CD4-positive, CD25-positive, alpha-beta regulatory T cell (primary cell): ENCODE measurements around the gene TIAM2. TPM values are rescaled to one million over a fixed set of nuclear protein-coding genes. Genes with fewer than 3 reads are reported as not detected.

Experiments
- ATAC-seq, 2 donors: fragments of 150-1000 bp; cut with Tn5 transposase; one replicate each; pipeline ENCODE4 v1.10.0; 2021; ENCODE audit warnings: low read depth in 2 of 2, moderate number of reproducible peaks in 2 of 2, moderate library complexity in 1 of 2
- DNase-seq, 3 donors: peaks; one replicate each; pipeline versions ENCODE4 v3.0.0 to v3.0.0-alpha.2; 2012 to 2022; ENCODE audit warnings: mixed read lengths in 1 of 3
- H3K27ac ChIP-seq: one replicate; pipeline ENCODE4 v1.7.0; 2013; ENCODE audit warnings: mild to moderate bottlenecking, low read length; ENCODE audit not compliant: insufficient read depth, poor library complexity, severe bottlenecking
- H3K27me3 ChIP-seq: one replicate; pipeline ENCODE4 v1.7.0; 2013; ENCODE audit warnings: low read length; ENCODE audit not compliant: control insufficient read depth, insufficient read depth
- H3K36me3 ChIP-seq: one replicate; pipeline ENCODE4 v1.7.0; 2013; ENCODE audit warnings: mild to moderate bottlenecking, low read length, moderate library complexity; ENCODE audit not compliant: control insufficient read depth, insufficient read depth
- H3K4me1 ChIP-seq: 2 replicates; pipeline ENCODE4 v1.7.0; 2013; ENCODE audit warnings: mild to moderate bottlenecking, low read length; ENCODE audit not compliant: insufficient read depth, control insufficient read depth, poor library complexity, severe bottlenecking
- H3K4me3 ChIP-seq: one replicate; pipeline ENCODE4 v1.7.0; 2013; ENCODE audit warnings: low read depth, mild to moderate bottlenecking, low read length, moderate library complexity
- H3K9me3 ChIP-seq, 2 experiments: 1 replicate in 1 of 2; 2 replicates in 1 of 2; pipeline ENCODE4 v1.7.0; 2013; ENCODE audit warnings: low read length in 2 of 2, mild to moderate bottlenecking in 1 of 2, moderate library complexity in 1 of 2; ENCODE audit not compliant: control insufficient read depth in 2 of 2
- H3K27ac Mint-ChIP-seq, 3 donors: one replicate each; pipeline ENCODE4 v1.8.0; 2020 to 2022; ENCODE audit warnings: mild to moderate bottlenecking in 3 of 3, mixed read lengths in 3 of 3, moderate library complexity in 2 of 3
- H3K27me3 Mint-ChIP-seq: one replicate; pipeline ENCODE4 v1.8.0; 2022; ENCODE audit warnings: mild to moderate bottlenecking, mixed read lengths
- H3K36me3 Mint-ChIP-seq: one replicate; pipeline ENCODE4 v1.8.0; 2020; ENCODE audit warnings: mixed read lengths
- H3K4me1 Mint-ChIP-seq, 4 donors: one replicate each; pipeline ENCODE4 v1.8.0; 2020 to 2022; ENCODE audit warnings: mixed read lengths in 4 of 4, mild to moderate bottlenecking in 1 of 4
- H3K4me3 Mint-ChIP-seq, 4 donors: one replicate each; pipeline ENCODE4 v1.8.0; 2020 to 2022; ENCODE audit warnings: mild to moderate bottlenecking in 4 of 4, mixed read lengths in 4 of 4, moderate library complexity in 3 of 4
- H3K9me3 Mint-ChIP-seq, 7 donors: one replicate each; pipeline ENCODE4 v1.8.0; 2020 to 2022; ENCODE audit warnings: mixed read lengths in 7 of 7, mild to moderate bottlenecking in 3 of 7, moderate library complexity in 2 of 7
- polyA plus RNA-seq, 4 donors: library from polyadenylated mRNA; unstranded; fragments of 300-500 nt; fragmentation: Illumina TruSeq; gene quantifications; one replicate each; pipeline ENCODE4 v1.2.3, GENCODE V29; 2021
- total RNA-seq: library from RNA; stranded (reverse); gene quantifications from one replicate; pipeline ENCODE4 v1.2.3, GENCODE V29; 2022

Gene TIAM2
- total and polyA plus RNA-seq, 5 donors from 2014 or later = 0.66 to 5.9 (median 1.3) TPM

DNA sequence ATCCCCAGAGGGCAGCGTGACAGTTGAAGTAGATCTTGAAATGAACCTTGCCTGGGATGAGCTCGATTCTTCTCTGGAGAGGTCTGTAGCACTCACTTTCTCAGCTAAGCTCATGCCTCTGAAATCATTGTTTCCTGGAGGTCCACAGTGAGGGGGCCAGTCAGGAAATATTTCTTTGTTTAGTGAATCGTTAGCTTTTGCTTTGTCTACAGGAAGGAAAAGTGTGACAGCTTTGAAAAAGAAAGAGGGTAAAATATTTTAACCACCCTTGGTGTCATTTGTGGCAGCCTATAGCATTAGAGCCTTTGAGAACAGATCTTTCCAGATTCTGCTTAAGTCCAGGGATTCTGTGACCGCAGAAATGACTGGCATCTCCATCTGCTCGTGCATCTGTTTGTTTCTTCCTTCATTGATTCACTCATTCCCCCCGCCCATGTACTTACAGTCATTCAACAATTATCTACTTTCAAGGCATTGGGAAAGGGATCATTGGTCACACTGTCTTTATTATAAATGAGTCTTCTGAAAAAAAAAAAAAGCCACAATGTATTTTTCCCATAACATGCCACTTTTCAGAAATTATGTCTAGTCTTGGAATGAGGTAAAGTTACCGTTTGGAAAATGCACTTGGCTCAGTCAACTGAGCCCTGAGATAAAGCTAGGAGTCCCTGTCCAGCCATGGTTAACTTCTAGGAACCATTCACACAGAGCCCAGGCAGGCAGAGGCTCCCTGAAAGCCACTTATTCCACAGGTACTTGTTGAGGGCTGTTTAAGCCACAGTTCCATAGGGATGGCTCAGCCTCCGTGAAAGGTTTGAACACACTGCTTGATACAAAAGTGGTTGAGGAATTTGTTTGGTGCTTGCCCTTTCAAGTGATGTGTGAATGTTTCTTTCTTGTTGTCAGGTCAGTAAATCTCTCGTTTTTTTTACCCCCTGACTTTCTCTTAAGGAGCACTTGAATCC, 86.0 kb downstream of the TIAM2 start:
- H3K27me3 Mint-ChIP-seq = no peaks in the 10 kb centered on the region
- no peaks in the 10 kb centered on the region for H3K9me3 ChIP-seq
- H3K9me3 Mint-ChIP-seq = no peaks in the 10 kb centered on the region
- no peak overlapping the region for H3K4me3 ChIP-seq
- no peaks in the 10 kb centered on the region for H3K36me3 ChIP-seq
- peak overlapping the region in 1 of 3 donors; percentile 16 for H3K27ac Mint-ChIP-seq
- no peaks in the 10 kb centered on the region for H3K4me1 ChIP-seq
- no peak overlapping the region for H3K4me3 Mint-ChIP-seq
- H3K27me3 ChIP-seq = no peaks in the 10 kb centered on the region
- no peaks in the 10 kb centered on the region for H3K36me3 Mint-ChIP-seq
- no peak overlapping the region for H3K27ac ChIP-seq
- no peak for DNase-seq
- no peak for ATAC-seq
- peaks cover 0 to 6% (median 2%) of the 10 kb centered on the region in 4 donors for H3K4me1 Mint-ChIP-seq

DNA sequence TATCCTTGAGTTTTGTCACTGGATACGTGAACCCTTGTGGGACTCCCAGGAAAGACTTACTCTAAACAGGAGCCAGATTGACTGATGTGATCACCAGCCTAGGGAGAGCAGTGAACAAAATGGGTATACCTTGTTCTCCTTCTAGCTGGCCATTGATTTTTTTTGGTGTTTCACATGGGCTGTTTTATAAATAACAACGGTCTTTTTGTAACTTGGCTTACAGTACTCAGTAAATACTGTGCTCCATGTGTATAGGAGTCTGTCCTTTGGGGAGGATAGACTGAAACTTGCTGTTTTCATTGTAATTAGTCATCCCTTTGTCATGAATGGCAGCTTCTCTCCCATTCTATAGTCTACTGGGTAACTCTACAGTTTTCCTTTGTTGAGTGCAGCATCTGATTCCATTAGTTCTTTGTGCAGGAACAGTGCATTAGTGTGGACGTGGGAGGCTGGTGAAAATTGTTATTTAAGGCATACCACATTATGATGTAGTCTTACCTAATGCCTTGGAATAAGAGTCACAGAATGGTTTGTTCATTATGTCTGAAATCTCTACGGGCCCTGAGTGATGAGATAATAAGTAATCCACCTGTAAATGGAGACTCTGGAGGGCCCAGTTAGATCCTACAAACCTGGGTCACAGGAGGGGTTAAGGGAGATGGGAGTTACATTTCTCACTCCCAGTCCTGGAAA, 89.5 kb downstream of the TIAM2 start:
- Mint-ChIP-seq H3K4me3 (no peak overlapping the region), H3K9me3 (peaks cover 0 to 3% (median 0%) of the 10 kb centered on the region in 7 donors), H3K4me1 (peaks cover 0 to 5% (median 3%) of the 10 kb centered on the region in 4 donors), H3K27me3 (no peaks in the 10 kb centered on the region), H3K36me3 (no peaks in the 10 kb centered on the region), H3K27ac (no peak overlapping the region)
- Histone ChIP-seq H3K36me3 (no peaks in the 10 kb centered on the region), H3K4me3 (no peak overlapping the region), H3K9me3 (no peaks in the 10 kb centered on the region), H3K27ac (no peak overlapping the region), H3K4me1 (no peaks in the 10 kb centered on the region), H3K27me3 (no peaks in the 10 kb centered on the region)
- DNase-seq (no peak), ATAC-seq (no peak)

DNA sequence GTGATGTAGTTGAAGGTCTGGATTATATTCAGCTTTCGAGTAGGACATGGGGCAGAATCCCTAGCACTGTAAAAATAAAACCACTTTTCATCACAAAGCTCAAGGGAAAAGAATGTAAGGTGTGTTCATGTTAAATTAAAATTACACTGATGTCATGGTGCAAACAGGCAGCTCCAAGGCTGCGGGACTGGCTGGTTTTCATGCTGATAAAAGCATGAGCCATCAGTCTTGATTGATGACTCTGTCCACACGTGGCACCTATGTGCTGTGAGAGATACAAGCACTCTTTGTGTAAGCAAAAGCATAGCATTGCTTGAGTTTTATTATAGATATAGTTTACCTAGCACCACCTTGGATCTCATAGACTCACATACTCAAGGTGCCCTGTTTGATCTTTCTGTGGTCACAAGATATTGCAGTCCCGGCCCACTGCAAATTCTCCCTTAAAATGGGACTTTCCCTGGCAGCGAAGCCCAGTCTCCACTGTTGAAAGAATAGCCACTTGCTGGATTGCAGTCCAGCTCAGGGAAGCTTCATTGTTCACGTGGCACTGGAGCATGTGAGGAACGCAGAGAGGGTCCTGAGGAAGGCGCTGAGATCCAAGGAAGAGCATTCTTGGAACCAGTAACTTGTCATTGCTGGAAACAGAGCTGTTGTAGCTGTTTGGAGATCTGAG, 90.6 kb downstream of the TIAM2 start:
- H3K9me3 ChIP-seq = no peaks in the 10 kb centered on the region
- H3K36me3 ChIP-seq = no peaks in the 10 kb centered on the region
- DNase-seq (no peak), ATAC-seq (no peak)
- H3K4me1 Mint-ChIP-seq = peaks cover 0 to 5% (median 0%) of the 10 kb centered on the region in 4 donors
- no peaks in the 10 kb centered on the region for H3K36me3 Mint-ChIP-seq
- no peak overlapping the region for H3K27ac ChIP-seq
- H3K4me1 ChIP-seq = no peaks in the 10 kb centered on the region
- H3K27ac Mint-ChIP-seq = no peak overlapping the region
- H3K27me3 Mint-ChIP-seq = no peaks in the 10 kb centered on the region
- no peaks in the 10 kb centered on the region for H3K27me3 ChIP-seq
- no peak overlapping the region for H3K4me3 ChIP-seq
- H3K9me3 Mint-ChIP-seq = peaks cover 0 to 3% (median 0%) of the 10 kb centered on the region in 7 donors
- H3K4me3 Mint-ChIP-seq = no peak overlapping the region

DNA sequence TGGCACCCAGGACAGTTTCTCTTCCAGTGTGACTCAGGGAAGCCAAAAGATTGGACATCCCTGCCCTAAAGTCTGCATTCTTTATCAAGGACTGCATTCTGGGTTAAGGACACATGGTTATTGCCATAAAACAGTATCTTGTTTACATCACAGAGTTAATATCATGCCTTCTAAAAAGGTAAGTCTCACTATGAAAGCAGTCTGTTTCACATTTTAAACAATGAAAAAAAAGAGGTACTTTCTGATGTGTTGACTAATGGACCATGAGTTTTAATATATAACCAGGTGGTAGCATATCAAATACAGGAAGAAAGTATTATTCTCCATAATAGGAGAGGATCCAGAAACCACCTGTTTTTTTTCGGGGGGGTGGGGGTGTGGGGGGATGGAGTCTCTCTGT, 93.7 kb downstream of the TIAM2 start:
- Mint-ChIP-seq H3K9me3 (peaks cover 0 to 3% (median 0%) of the 10 kb centered on the region in 7 donors), H3K27ac (no peak overlapping the region), H3K27me3 (no peaks in the 10 kb centered on the region), H3K4me3 (no peak overlapping the region), H3K4me1 (peaks cover 0 to 5% (median under 1%) of the 10 kb centered on the region in 4 donors), H3K36me3 (no peaks in the 10 kb centered on the region)
- Histone ChIP-seq H3K4me1 (no peaks in the 10 kb centered on the region), H3K9me3 (no peaks in the 10 kb centered on the region), H3K27me3 (no peaks in the 10 kb centered on the region), H3K4me3 (no peak overlapping the region), H3K27ac (no peak overlapping the region), H3K36me3 (no peaks in the 10 kb centered on the region)
- no peak for ATAC-seq
- no peak for DNase-seq

DNA sequence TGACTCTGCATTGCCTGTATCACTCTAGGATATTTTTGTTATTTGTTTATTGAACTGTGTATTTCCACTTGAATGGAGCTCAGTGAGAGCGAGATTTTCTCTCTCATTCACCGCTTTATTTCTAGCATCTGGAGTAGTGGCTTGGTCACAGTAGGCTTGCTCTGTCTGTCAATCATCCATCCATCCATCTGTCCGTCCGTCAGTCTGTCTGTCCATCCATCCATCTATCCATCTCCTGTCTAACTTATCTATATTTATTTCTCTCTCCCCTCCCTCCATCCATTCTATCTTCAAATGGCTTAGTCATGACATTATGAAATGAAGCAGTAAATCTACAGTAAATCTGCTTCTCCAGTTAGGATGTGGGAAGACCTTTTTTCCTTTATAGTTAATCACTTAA, 94.6 kb downstream of the TIAM2 start:
- Histone ChIP-seq H3K27ac (no peak overlapping the region), H3K9me3 (no peaks in the 10 kb centered on the region), H3K27me3 (no peaks in the 10 kb centered on the region), H3K4me3 (no peak overlapping the region), H3K4me1 (no peaks in the 10 kb centered on the region), H3K36me3 (no peaks in the 10 kb centered on the region)
- ATAC-seq (no peak), DNase-seq (no peak)
- no peaks in the 10 kb centered on the region for H3K36me3 Mint-ChIP-seq
- H3K4me1 Mint-ChIP-seq = peaks cover 0 to 5% (median under 1%) of the 10 kb centered on the region in 4 donors
- no peak overlapping the region for H3K4me3 Mint-ChIP-seq
- no peak overlapping the region for H3K27ac Mint-ChIP-seq
- no peaks in the 10 kb centered on the region for H3K27me3 Mint-ChIP-seq
- peaks cover 0 to 3% (median 0%) of the 10 kb centered on the region in 7 donors for H3K9me3 Mint-ChIP-seq

DNA sequence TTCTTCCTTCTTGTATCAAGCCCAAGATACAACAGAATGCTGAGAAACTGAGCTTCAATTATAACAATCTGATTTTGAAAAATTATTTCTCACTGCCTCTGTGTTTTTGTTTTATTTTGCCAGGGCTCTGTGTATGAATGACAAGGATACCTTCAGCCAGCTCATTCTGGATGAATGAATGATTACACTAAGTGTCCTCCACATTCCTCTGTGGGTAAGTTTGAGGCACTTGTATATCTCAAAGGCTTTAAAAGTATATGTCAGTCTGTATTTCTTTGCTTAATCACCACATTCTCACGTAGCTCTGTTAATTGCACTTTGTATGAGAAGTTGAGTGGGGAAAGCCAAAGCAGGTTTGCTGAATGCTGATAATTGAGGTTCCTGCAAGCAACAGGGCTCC, 95.1 kb downstream of the TIAM2 start:
- Mint-ChIP-seq H3K36me3 (no peaks in the 10 kb centered on the region), H3K27ac (no peak overlapping the region), H3K4me3 (no peak overlapping the region), H3K4me1 (peaks cover 0 to 5% (median under 1%) of the 10 kb centered on the region in 4 donors), H3K9me3 (peaks cover 0 to 3% (median 0%) of the 10 kb centered on the region in 7 donors), H3K27me3 (no peaks in the 10 kb centered on the region)
- ATAC-seq (no peak), DNase-seq (no peak)
- Histone ChIP-seq H3K4me1 (no peaks in the 10 kb centered on the region), H3K36me3 (no peaks in the 10 kb centered on the region), H3K27me3 (no peaks in the 10 kb centered on the region), H3K9me3 (no peaks in the 10 kb centered on the region), H3K27ac (no peak overlapping the region), H3K4me3 (no peak overlapping the region)

DNA sequence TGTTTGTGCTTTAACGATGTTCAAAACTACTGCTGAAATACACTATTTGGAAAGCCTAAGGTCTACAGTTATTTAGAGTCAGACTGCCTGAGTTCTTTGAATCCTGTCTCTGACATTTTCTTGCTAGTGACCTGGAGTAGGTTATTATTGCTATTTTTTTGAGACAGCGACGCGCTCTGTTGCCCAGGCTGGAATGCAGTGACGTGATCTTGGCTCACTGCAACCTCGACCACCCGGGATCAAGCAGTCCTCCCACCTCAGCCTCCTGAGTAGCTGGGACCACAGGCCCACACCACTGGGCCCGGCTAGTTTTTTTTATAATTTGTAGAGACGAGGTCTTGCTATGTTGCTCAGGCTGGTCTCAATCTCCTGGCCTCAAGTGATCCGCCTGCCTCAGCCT, 96.6 kb downstream of the TIAM2 start:
- DNase-seq = no peak
- no peak overlapping the region for H3K27ac ChIP-seq
- no peak overlapping the region for H3K4me3 ChIP-seq
- no peak overlapping the region for H3K4me3 Mint-ChIP-seq
- H3K27me3 ChIP-seq = no peaks in the 10 kb centered on the region
- peaks cover 0 to 3% (median under 1%) of the 10 kb centered on the region in 4 donors for H3K4me1 Mint-ChIP-seq
- H3K9me3 ChIP-seq = no peaks in the 10 kb centered on the region
- H3K4me1 ChIP-seq = no peaks in the 10 kb centered on the region
- H3K27me3 Mint-ChIP-seq = no peaks in the 10 kb centered on the region
- ATAC-seq = no peak
- H3K27ac Mint-ChIP-seq = no peak overlapping the region
- H3K36me3 Mint-ChIP-seq = no peaks in the 10 kb centered on the region
- H3K9me3 Mint-ChIP-seq = peaks cover 0 to 2% (median 0%) of the 10 kb centered on the region in 7 donors
- no peaks in the 10 kb centered on the region for H3K36me3 ChIP-seq
